Caco-2 (cell line): ENCODE measurements around the gene ZNF780A. TPM values are rescaled to one million over a fixed set of nuclear protein-coding genes. Genes with fewer than 3 reads are reported as not detected.

Source experiments
- BruUV-seq: library from RNA; stranded (reverse); fragments of 400-500 nt; replicated peaks from 2 replicates; lab custom pipeline; 2021; lab: Mats Ljungman, UMichigan
- CTCF ChIA-PET: fragments of 300-600 bp; sonication (Branson Sonifier 250); formaldehyde crosslinking; loops from one replicate; lab custom pipeline; 2022; ENCODE audit warnings: antibody characterized with exemption; lab: Charles Lee
- POLR2A ChIA-PET: fragments of 300-600 bp; sonication (Branson Sonifier 250); formaldehyde crosslinking; loops from one replicate; lab custom pipeline; 2022; ENCODE audit warnings: antibody characterized with exemption; lab: Charles Lee
- DNase-seq, 2 experiments: peaks; one replicate each; pipeline versions ENCODE4 v3.0.0 to v3.0.0-alpha.2; 2020 to 2022
- H3K27me3 ChIP-seq: replicated peaks from 2 replicates; pipeline ENCODE4 v1.6.0; 2011; ENCODE audit warnings: low read length; ENCODE audit not compliant: control insufficient read depth, insufficient read depth
- H3K36me3 ChIP-seq: 2 replicates; pipeline ENCODE4 v1.5.1; 2011; ENCODE audit warnings: low read length; ENCODE audit not compliant: control insufficient read depth, insufficient read depth
- H3K4me1 ChIP-seq: fragments of 250-450 bp; sonication (Bioruptor Pico); 2 replicates; pipeline ENCODE4 v1.5.1; 2020; ENCODE audit warnings: mild to moderate bottlenecking
- H3K4me3 ChIP-seq: 2 replicates; pipeline ENCODE4 v1.5.1; 2011; ENCODE audit warnings: low read depth, mild to moderate bottlenecking, control low read depth, low read length
- H3K9me3 ChIP-seq: fragments of 250-450 bp; sonication (Bioruptor Pico); 2 replicates; pipeline ENCODE4 v1.5.1; 2020; ENCODE audit warnings: mild to moderate bottlenecking, moderate library complexity
- H3K27ac Mint-ChIP-seq: one replicate; pipeline ENCODE4 v1.8.0; 2022; ENCODE audit warnings: mixed read lengths; ENCODE audit not compliant: unreplicated experiment
- H3K27me3 Mint-ChIP-seq: one replicate; pipeline ENCODE4 v1.8.0; 2022; ENCODE audit warnings: mixed read lengths; ENCODE audit not compliant: insufficient read depth, unreplicated experiment
- H3K36me3 Mint-ChIP-seq: one replicate; pipeline ENCODE4 v1.8.0; 2022; ENCODE audit warnings: mild to moderate bottlenecking, mixed read lengths; ENCODE audit not compliant: insufficient read depth, unreplicated experiment
- H3K4me1 Mint-ChIP-seq: one replicate; pipeline ENCODE4 v1.8.0; 2022; ENCODE audit warnings: low read depth, mixed read lengths; ENCODE audit not compliant: unreplicated experiment
- H3K4me3 Mint-ChIP-seq: one replicate; pipeline ENCODE4 v1.8.0; 2022; ENCODE audit warnings: mild to moderate bottlenecking, moderate library complexity, mixed read lengths; ENCODE audit not compliant: unreplicated experiment
- H3K9me3 Mint-ChIP-seq: one replicate; pipeline ENCODE4 v1.8.0; 2022; ENCODE audit warnings: mixed read lengths; ENCODE audit not compliant: unreplicated experiment
- CTCF ChIP-seq, 2 experiments: fragments of 200-600 bp in 1 of 2; IDR thresholded peaks; 1 replicate in 1 of 2; 2 replicates in 1 of 2; pipeline versions ENCODE4 v1.5.1 to v1.8.0; 2011 to 2022; ENCODE audit warnings: antibody characterized with exemption in 1 of 2, control low read depth in 1 of 2, inconsistent platforms in 1 of 2, low read depth in 1 of 2, low read length in 1 of 2, mild to moderate bottlenecking in 1 of 2, moderate library complexity in 1 of 2; ENCODE audit not compliant: insufficient read depth in 1 of 2, severe bottlenecking in 1 of 2, unreplicated experiment in 1 of 2
- intact Hi-C: fragments of 100-400 bp; cut with micrococcal nuclease; formaldehyde crosslinking; loops from one replicate; pipeline ENCODE4 v1.10.0; 2022; ENCODE audit not compliant: unreplicated experiment
- total RNA-seq: library from RNA; stranded (reverse); gene quantifications from 2 replicates; pipeline ENCODE4 v1.2.3, GENCODE V29; 2022

Gene ZNF780A
- total RNA-seq, 1 experiment from 2014 or later: 22.9 TPM

DNA sequence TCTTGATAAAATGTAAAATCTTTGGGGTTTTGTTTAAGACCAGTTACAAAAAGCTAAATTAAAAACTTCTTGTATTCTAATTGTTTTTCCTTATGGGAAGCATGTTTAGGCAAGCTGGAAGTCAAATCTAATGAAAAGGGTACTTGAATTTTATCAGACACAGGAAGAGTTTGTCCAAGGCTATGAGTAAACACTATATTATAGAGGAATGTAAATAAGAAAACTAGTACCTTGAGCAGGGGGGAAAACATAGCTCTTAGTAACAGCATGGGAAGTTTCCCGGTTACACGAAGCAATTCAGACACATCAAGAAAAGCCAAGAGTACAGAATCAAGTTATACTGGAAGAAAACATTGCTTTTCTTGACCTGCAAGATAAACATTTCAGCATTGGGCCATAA, 19.8 kb upstream of the ZNF780A start:
- no peaks in the 10 kb centered on the region for H3K36me3 Mint-ChIP-seq
- peaks cover 16% of the 10 kb centered on the region for H3K9me3 Mint-ChIP-seq
- POLR2A ChIA-PET: no interaction called here
- Histone ChIP-seq H3K27me3 (no peaks in the 10 kb centered on the region), H3K4me1 (no peaks in the 10 kb centered on the region), H3K36me3 (no peaks in the 10 kb centered on the region), H3K9me3 (0 out of 2 replicates have a peak, but pooled peaks cover 9% of the 10 kb centered on the region), H3K4me3 (no peak overlapping the region)
- H3K4me3 Mint-ChIP-seq: no peak overlapping the region
- H3K4me1 Mint-ChIP-seq: no peaks in the 10 kb centered on the region
- no peak for TF ChIP-seq CTCF (IDR thresholded peaks at IDR 0.05; ENCODE audit: insufficient read depth in 1 of 2, low read depth in 1 of 2, low read length in 1 of 2, severe bottlenecking in 1 of 2, unreplicated experiment in 1 of 2)
- CTCF ChIA-PET: interaction anchor here (0.6 kb wide), 1 partner anchor 196 kb away, joined by 3 read pairs; no protein-coding TSS in a partner anchor
- DNase-seq: no peak
- intact Hi-C loops: no loop called here
- H3K27ac Mint-ChIP-seq: no peak overlapping the region
- peaks cover 2% of the 10 kb centered on the region for H3K27me3 Mint-ChIP-seq
- BruUV-seq: no TSS peak

DNA sequence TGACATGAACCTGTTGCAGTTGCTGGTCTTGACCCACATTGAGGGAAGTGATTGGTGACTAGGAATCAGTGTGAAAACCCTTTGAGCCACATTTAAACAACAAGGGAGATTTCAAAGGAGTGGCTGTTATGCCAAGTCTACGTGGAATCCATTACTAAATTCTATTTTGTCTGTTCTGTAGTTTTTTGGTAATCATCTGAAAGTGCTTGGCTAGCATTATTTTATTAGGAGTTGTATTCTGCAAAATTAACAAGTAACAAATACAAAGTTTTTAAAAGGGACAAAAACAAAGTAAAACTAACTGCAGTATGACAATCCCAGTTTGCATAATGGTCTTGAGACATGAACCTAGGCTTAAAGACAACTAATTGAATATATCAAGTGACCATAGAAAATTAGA, 14.0 kb upstream of the ZNF780A start:
- intact Hi-C loops: no loop called here
- H3K4me3 ChIP-seq: no peak overlapping the region
- ChIA-PET CTCF (no interaction called here), POLR2A (no interaction called here)
- Mint-ChIP-seq H3K4me3 (no peak overlapping the region), H3K27me3 (peaks cover 5% of the 10 kb centered on the region), H3K36me3 (no peaks in the 10 kb centered on the region), H3K4me1 (no peaks in the 10 kb centered on the region), H3K27ac (no peak overlapping the region), H3K9me3 (peaks cover 9% of the 10 kb centered on the region)
- no TSS peak for BruUV-seq
- TF ChIP-seq CTCF (IDR thresholded peaks at IDR 0.05; ENCODE audit: insufficient read depth in 1 of 2, low read depth in 1 of 2, low read length in 1 of 2, severe bottlenecking in 1 of 2, unreplicated experiment in 1 of 2): no peak
- no peaks in the 10 kb centered on the region for H3K36me3 ChIP-seq
- H3K4me1 ChIP-seq: no peaks in the 10 kb centered on the region
- H3K27me3 ChIP-seq: no peaks in the 10 kb centered on the region
- DNase-seq: no peak
- peaks cover 3% of the 10 kb centered on the region; the same call in 1 of the 2 replicates for H3K9me3 ChIP-seq

- Mint-ChIP-seq H3K36me3 (no peaks in the 10 kb centered on the region), H3K27me3 (peaks cover 10% of the 10 kb centered on the region), H3K27ac (no peak overlapping the region), H3K4me1 (no peaks in the 10 kb centered on the region), H3K4me3 (no peak overlapping the region), H3K9me3 (peaks cover 9% of the 10 kb centered on the region)
- intact Hi-C loops: no loop called here
- ChIA-PET POLR2A (no interaction called here), CTCF (no interaction called here)
- peaks cover 3% of the 10 kb centered on the region; the same call in 1 of the 2 replicates for H3K9me3 ChIP-seq
- no TSS peak for BruUV-seq
- H3K36me3 ChIP-seq: no peaks in the 10 kb centered on the region
- DNase-seq: no peak
- TF ChIP-seq CTCF (IDR thresholded peaks at IDR 0.05; ENCODE audit: insufficient read depth in 1 of 2, low read depth in 1 of 2, low read length in 1 of 2, severe bottlenecking in 1 of 2, unreplicated experiment in 1 of 2): no peak
- H3K4me3 ChIP-seq: no peak overlapping the region
- H3K27me3 ChIP-seq: no peaks in the 10 kb centered on the region
- no peaks in the 10 kb centered on the region for H3K4me1 ChIP-seq
These were observed 12.9 kb upstream of the ZNF780A start for GRCh38 chr19:40103600-40103999.
